Muscle of arm (tissue), 12 donors: Measurements from ENCODE around the gene SPAG16. TPM values are rescaled to one million over a fixed set of nuclear protein-coding genes. Genes with fewer than 3 reads are reported as not detected.
A peak's percentile ranks its signal among the peaks of the same experiment; 100 is the strongest.

Source experiments
- DNase-seq: peaks from one replicate; pipeline ENCODE4 v3.0.0-alpha.2; 2013
- polyA plus RNA-seq, 12 donors: library from polyadenylated mRNA; unstranded; fragments of 120-200 nt; gene quantifications; one replicate each; pipeline ENCODE4 v1.2.1, GENCODE V29; 2013; ENCODE audit not compliant: insufficient read length in 12 of 12

Gene SPAG16
- polyA plus RNA-seq, 12 donors: 16.0 to 36.6 (median 21.1) TPM; not detected in 1

GRCh38 chr2:214376618-214377285, 1092.5 kb downstream of the SPAG16 start:
- no peak for DNase-seq

DNA sequence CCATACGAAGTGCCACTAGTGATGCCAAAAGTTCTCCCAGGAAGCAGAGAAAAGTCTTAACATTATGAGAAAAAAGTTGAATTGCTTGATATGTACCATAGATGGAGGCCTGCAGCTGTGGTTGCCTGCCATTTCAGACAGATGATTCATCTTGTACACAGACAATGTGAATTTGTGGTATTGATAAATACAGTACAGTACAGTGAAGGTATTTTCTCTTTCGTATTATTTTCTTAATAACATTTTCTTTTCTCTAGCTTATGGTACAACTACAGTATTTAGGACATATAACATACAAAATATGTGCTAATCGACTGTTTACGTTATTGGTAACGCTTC, 1093.0 kb downstream of the SPAG16 start:
- DNase-seq: no peak

GRCh38 chr2:214378455-214379103, 1094.3 kb downstream of the SPAG16 start:
- no peak for DNase-seq

DNA sequence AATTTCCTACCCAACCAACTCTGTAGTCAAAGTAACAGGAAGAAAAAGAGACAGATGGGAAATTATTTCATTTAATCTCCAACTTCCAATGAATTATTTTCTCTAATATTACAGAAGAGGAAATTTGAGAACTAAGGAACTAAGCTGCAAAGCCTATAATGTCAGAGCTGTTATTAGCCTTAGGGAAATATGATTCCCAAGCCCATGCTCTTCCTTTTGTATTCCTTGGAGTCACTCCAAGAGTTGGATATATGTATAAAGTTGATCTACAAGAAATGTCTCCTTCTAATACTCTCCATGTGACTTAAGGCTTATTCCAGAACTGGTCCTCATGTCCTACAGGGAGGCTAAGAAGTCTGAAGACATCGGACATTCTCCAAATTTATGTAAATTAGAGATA, 1095.0 kb downstream of the SPAG16 start:
- no peak for DNase-seq

DNA sequence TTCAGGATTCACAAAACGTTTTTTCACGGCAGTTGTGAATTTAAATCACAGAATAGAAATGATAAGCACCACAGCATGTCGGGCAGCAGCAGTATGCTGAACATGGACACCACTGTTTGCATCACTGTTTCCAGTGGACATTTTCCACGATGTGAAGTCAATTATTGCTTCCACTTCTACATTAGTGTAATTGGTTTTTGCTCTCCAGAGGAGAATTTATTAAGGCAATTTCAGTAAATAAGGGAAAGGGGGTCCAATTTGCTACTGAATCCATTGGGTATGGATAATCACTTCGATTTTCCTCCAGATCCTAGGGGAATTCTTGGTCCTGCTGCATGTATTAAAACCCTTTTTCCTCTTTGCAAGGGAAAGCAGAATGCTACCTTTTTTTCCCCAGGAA, 1096.4 kb downstream of the SPAG16 start:
- no peak for DNase-seq

DNA sequence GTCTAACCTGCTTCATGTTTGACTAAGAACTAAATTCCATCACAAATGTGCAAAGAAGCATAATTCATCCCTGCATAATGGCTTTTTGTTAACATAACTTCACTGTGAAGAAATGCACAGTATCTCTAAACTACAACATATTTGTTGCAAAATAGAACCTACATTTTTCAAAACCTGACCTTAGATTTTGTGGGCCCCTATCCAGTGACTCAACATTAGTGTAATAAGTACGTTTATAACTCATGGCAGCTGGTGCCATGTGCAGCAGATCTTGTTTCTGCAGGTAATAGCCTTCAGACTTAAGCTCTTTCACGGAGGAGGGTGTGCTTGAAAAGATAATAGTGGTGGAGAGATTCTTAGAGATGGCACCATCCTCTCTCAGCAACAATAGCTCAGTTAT, 1098.0 kb downstream of the SPAG16 start:
- DNase-seq: no peak

DNA sequence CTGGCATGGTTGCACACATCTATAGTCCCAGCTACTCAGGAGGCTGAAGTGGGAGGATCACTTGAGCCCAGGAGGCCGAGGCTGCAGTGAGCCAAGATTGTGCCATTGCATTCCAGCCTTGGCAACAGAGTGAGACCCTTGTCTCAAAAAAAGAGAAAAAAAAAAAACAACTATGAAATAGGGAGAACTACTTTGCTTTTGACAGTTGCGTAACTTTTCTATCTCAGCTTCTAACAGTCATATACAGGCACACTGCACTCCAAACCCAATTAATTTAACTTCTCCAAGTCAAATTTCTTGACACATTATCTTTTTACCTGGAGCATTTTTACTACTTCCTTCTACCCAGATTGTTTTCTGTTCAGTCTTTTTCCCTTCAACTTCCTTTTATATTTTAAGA, 1102.5 kb downstream of the SPAG16 start:
- DNase-seq: no peak

DNA sequence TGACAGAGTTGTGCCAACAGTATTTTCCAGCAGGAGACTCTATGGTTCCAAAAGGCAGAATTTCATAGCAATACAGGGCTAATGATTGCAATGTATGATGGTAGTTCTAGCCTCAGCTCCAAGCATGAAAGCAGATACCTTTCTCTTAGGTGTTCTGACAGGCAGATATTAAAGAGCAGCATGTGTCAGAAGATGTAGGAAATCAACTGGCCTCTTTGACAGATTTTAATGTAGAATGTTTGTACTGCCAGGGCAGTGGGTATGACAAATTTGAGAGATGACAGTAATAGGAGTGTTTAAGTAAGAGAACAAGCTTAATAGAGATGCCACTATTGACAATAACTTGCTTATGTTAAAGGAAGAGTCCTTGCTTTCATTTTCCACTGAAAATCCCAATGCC, 1105.1 kb downstream of the SPAG16 start:
- DNase-seq: no peak

DNA sequence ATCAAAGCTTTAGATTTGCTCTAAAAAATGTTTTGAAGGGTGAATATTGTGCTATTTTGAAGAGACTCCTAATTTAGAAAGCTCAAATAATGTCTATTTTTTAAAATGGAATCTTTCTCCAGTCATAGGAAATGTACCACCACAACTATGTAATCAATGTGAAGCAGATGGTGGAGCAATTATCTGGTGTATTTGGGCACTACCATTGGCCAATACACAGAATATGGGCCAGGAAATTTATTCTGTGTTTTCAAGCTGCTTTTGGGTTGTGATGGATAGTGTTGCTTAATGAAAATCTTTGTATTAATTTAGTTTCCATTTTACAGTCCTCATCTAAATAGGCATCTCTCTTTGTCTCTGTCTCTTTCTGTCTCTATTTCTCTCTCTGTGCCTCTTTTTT, 1109.5 kb downstream of the SPAG16 start:
- no peak for DNase-seq

- DNase-seq: no peak
Observed at GRCh38 chr2:214395040-214395439, 1110.8 kb downstream of the SPAG16 start.

- DNase-seq: no peak
Observed at GRCh38 chr2:214401580-214401979, 1117.3 kb downstream of the SPAG16 start.

- DNase-seq: no peak
Observed at GRCh38 chr2:214410128-214410775, 1126.0 kb downstream of the SPAG16 start.

GRCh38 chr2:214410918-214411554, 1126.8 kb downstream of the SPAG16 start, which contains the start of gene VWC2L:
Gene VWC2L (plus strand): TSS chr2:214411054. CDS start chr2:214414194, 3,140 bp downstream.
- peak; percentile 80 for DNase-seq

DNA sequence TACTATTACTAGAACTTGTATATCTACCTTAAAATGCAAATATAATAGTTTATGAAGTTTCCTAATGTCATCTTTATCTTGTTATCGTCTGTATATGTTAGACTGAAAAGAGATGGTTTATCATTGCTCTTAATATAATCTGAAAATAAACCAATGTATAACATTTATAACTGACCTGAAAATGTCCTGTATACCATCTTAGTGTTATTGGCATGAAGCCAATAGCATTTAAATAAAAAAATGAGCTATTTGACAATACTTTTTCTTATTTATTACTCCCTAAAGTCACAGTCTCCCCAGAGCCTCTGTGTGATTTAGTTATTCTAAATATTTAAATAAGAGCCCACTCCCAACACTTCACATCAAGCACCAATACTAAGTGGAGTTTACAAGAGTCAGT, 1128.4 kb downstream of the SPAG16 start:
- no peak for DNase-seq

GRCh38 chr2:214436470-214436869, 1152.2 kb downstream of the SPAG16 start:
- DNase-seq: no peak

- no peak for DNase-seq
Observed at GRCh38 chr2:214450118-214450894, 1166.0 kb downstream of the SPAG16 start.

DNA sequence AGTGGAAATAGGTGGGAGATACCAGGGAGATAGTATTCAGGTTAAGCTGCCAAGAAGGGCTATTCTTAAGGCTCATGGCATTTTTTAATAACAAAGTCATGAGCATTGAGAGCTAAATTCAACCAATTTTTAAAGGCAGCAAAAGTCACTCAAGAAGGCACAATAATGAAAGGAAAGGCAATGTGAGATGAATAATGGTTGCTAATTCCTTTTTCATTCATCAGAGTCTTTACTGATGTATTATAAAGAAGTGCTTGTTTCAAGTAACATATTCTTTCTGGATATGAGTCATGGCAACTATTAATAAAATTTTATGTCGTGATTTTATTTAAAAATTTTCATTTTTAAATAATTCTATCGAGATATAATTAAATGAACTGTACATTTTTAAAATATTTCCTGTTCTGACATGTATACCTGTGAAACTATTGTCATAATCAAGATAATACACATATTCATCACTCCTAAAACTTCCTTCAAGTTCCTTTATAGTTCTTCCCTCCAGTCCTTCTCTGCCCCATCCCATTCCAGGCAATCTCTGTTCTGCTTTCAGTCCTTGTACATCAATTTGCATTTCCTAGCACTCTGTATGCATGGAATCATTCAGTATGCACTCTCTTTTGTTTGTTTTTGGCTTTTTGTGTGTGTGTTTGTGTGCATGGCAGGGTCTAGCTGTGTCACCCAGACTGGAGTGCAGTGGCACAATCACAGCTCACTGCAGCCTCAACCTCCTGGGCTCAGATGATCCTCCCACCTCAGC, 1167.4 kb downstream of the SPAG16 start:
- no peak for DNase-seq
